Measurements from ENCODE around the gene EEFSEC.

The EEFSEC gene

DNA sequence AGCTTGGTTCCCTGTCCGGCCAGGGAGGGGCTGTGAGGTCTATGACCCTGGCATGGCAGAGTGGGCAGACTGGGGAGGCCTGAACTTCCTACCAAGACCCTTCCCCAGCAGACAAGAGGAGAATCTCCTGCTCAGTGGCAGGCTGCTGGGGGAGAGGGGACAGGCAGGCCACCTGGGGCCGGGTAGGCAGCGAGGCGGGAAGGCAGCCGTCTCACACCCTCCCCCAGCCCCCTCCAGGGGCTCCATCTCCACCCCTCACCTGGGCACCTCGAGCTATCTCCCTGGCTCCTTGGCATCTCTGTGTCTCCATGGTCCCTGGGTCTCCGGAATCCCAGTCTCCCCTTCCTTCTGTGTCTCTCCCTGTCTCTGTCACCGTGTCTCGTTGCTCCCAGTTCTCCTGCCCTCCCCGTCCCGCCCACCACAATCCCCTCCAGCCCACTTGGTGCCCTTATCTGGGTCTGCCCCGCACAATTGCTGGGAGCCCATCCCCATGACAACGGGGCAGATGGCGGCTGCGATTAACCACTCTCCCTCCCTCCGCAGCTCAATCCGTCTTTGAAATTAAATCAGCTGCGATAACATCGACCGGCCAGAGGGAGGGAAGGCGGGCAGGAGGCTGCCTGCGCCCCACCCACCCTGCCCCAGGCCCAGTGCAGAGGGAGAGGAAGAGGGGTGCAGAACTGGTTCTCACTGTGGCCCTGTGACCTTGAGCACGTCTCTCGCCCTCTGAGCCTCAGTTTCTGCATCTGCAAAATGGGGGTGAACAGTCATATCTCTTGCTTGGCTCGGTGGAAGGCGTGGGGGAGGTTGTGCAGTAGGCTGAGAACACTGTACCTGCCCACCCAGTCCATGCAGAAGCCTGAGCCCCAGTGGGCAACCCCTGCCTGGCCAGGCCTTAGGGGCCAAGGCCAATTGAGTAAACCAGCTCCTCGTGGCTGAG, 303.8 kb downstream of the EEFSEC start:
- no peak for DNase-seq

DNA sequence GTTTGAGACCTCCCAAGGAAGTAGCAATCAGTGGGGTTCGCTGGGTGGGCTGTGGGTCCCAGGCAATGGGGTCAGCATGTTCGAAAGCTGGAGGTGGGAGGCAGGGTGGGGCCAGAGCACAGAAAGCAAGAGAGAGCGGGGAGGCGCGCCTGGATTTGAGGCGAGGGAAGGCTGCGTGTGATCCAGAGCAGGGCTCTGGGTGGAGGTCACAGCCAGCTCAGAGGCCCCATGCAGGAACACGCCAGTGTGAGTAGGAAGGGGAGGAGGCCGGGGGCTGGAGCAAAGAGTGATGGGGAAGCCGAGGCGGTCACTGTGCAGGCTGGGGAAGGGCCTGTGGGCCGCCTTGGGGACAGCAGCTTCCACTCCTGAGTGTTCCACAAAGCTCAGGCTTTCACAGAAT, 304.7 kb downstream of the EEFSEC start:
- no peak for DNase-seq
